ENCODE results near the gene MSI2. TPM values are rescaled to one million over a fixed set of nuclear protein-coding genes. Genes with fewer than 3 reads are reported as not detected.

The MSI2 gene
- total RNA-seq (2022; extraction: Qiagen RNA extraction) = 42.7 to 49.4 TPM (median 46.8 TPM) in 5 replicates

GRCh38 chr17:57255776-57256681 is at the start of gene MSI2:
Gene MSI2, plus strand, starts transcription at chr17:57256523. Its CDS starts 220 bp downstream, at chr17:57256743.

Other genes with a start within 250 kb of the MSI2 start
- gene AKAP1, start 171.3 kb upstream of the MSI2 start, total RNA-seq (2022; extraction: Qiagen RNA extraction) = 49.1 to 56.5 TPM (median 53.0 TPM) in 5 replicates

Measured in A549 treated with AZD2906 at 1 μM for 4 hours (cell line).